A549 (cell line): ENCODE results near the gene MEX3B. TPM values are rescaled to one million over a fixed set of nuclear protein-coding genes. Genes with fewer than 3 reads are reported as not detected.

Source experiments
- ATAC-seq, 2 experiments: fragments of 200-7000 bp in 1 of 2; fragments of >200 bp in 1 of 2; cut with Nextera tagmentation in 1 of 2; cut with Tn5 transposase in 1 of 2; 3 replicates each; pipeline versions ENCODE4 v1.8.0 to v1.9.1; 2018 to 2020; ENCODE audit warnings: mild to moderate bottlenecking in 1 of 2, moderate library complexity in 1 of 2
- CTCF ChIA-PET: fragments of 300-600 bp; sonication (Branson Sonifier 250); formaldehyde crosslinking; extraction: SDS; loops from one replicate; lab custom pipeline; 2021; ENCODE audit warnings: antibody characterized with exemption, inconsistent platforms; lab: Yijun Ruan, JAX
- POLR2A ChIA-PET: fragments of 350-600 bp; formaldehyde crosslinking; extraction: SDS; loops from one replicate; lab custom pipeline; 2021; ENCODE audit warnings: antibody characterized with exemption, inconsistent platforms; lab: Yijun Ruan, JAX
- DNase-seq, 2 experiments: peaks; one replicate each; pipeline versions ENCODE4 v3.0.0 to v3.0.0-alpha.2; 2011 to 2016; ENCODE audit warnings: low read depth in 1 of 2, low spot score in 1 of 2
- FAIRE-seq: peaks from 2 replicates; lab custom pipeline; 2011; peaks lifted over from hg19 to GRCh38; lab: Jason Lieb, UNC
- H3K27ac ChIP-seq, 2 experiments: fragments of >200 bp; sonication (Bioruptor Twin); formaldehyde crosslinking; 3 replicates each; pipeline ENCODE4 v1.5.1; 2016 to 2017
- H3K4me1 ChIP-seq: fragments of >200 bp; sonication (Bioruptor Twin); formaldehyde crosslinking; 3 replicates; pipeline ENCODE4 v1.6.1; 2016
- H3K4me2 ChIP-seq: fragments of >200 bp; sonication (Bioruptor Twin); formaldehyde crosslinking; 3 replicates; pipeline ENCODE4 v1.6.1; 2016
- H3K4me3 ChIP-seq: fragments of >200 bp; sonication (Bioruptor Twin); formaldehyde crosslinking; 3 replicates; pipeline ENCODE4 v1.5.1; 2016
- H3K9me3 ChIP-seq: fragments of >200 bp; sonication (Bioruptor Twin); formaldehyde crosslinking; 3 replicates; pipeline ENCODE4 v1.6.1; 2016
- CBX2 ChIP-seq: fragments of 200-600 bp; sonication (generic); IDR thresholded peaks from 2 replicates; pipeline ENCODE4 v1.6.1; 2016; ENCODE audit warnings: low read depth, mild to moderate bottlenecking, borderline replicate concordance
- CHD4 ChIP-seq: fragments of 200-600 bp; sonication (generic); IDR thresholded peaks from 2 replicates; pipeline ENCODE4 v1.6.1; 2016; ENCODE audit warnings: antibody characterized with exemption, mild to moderate bottlenecking, borderline replicate concordance
- FOSB ChIP-seq: fragments of 250-450 bp; sonication (Bioruptor Pico); IDR thresholded peaks from 2 replicates; pipeline ENCODE4 v1.5.0; 2020; ENCODE audit warnings: mild to moderate bottlenecking, moderate library complexity
- FOSL2 ChIP-seq, 2 experiments: fragments of 450-650 bp in 1 of 2; fragments of >200 bp in 1 of 2; sonication (Bioruptor Twin) in 1 of 2; formaldehyde crosslinking; IDR thresholded peaks; 2 replicates each; pipeline versions ENCODE4 v1.5.0 to v1.6.1; 2016 to 2020; ENCODE audit warnings: mild to moderate bottlenecking in 1 of 2, moderate library complexity in 1 of 2
- HEYL ChIP-seq: fragments of 250-450 bp; sonication (Bioruptor Pico); IDR thresholded peaks from 2 replicates; pipeline ENCODE4 v1.8.0; 2021; ENCODE audit warnings: mild to moderate bottlenecking, moderate library complexity
- HOXB13 ChIP-seq: fragments of 250-450 bp; sonication (Bioruptor Pico); IDR thresholded peaks from 2 replicates; pipeline ENCODE4 v1.5.0; 2020; ENCODE audit warnings: low read depth, mild to moderate bottlenecking, moderate library complexity
- JUNB ChIP-seq: fragments of >200 bp; sonication (Bioruptor Twin); formaldehyde crosslinking; IDR thresholded peaks from 2 replicates; pipeline ENCODE4 v1.6.1; 2016
- KDM1A ChIP-seq: fragments of 200-600 bp; sonication (generic); IDR thresholded peaks from 2 replicates; pipeline ENCODE4 v1.6.1; 2016; ENCODE audit warnings: low read depth, mild to moderate bottlenecking
- KDM5A ChIP-seq: fragments of 200-600 bp; sonication (generic); IDR thresholded peaks from 2 replicates; pipeline ENCODE4 v1.6.1; 2016; ENCODE audit warnings: antibody characterized with exemption, mild to moderate bottlenecking
- NR3C1 ChIP-seq: fragments of >200 bp; sonication (Bioruptor Twin); formaldehyde crosslinking; IDR thresholded peaks from 3 replicates; pipeline ENCODE4 v1.6.1; 2017
- PHF8 ChIP-seq: fragments of 200-600 bp; sonication (generic); IDR thresholded peaks from 2 replicates; pipeline ENCODE4 v1.6.1; 2016; ENCODE audit warnings: low read depth, mild to moderate bottlenecking, antibody characterized with exemption, moderate library complexity, borderline replicate concordance
- POLR2AphosphoS2 ChIP-seq: conservative IDR thresholded peaks from 2 replicates; pipeline ENCODE4 v1.6.1; 2012; ENCODE audit warnings: low read length, improper control_type of control experiment, inconsistent platforms
- RAD21 ChIP-seq, 2 experiments: fragments of >200 bp in 1 of 2; sonication (Bioruptor Twin) in 1 of 2; formaldehyde crosslinking in 1 of 2; IDR thresholded peaks in 1 of 2; conservative IDR thresholded peaks in 1 of 2; 2 replicates in 1 of 2; 3 replicates in 1 of 2; pipeline ENCODE4 v1.6.1; 2012 to 2018; ENCODE audit warnings: inconsistent platforms in 1 of 2
- RARB ChIP-seq: fragments of 250-450 bp; sonication (Bioruptor Pico); IDR thresholded peaks from 2 replicates; pipeline ENCODE4 v1.8.0; 2021; ENCODE audit warnings: mild to moderate bottlenecking, moderate library complexity
- RFX5 ChIP-seq: fragments of 450-650 bp; IDR thresholded peaks from 2 replicates; pipeline ENCODE4 v1.7.1; 2014; ENCODE audit warnings: antibody characterized with exemption, mild to moderate bottlenecking, moderate library complexity
- RNF2 ChIP-seq: fragments of 200-600 bp; sonication (generic); IDR thresholded peaks from 2 replicates; pipeline ENCODE4 v1.6.1; 2016; ENCODE audit warnings: low read depth, mild to moderate bottlenecking, antibody characterized with exemption, moderate library complexity, borderline replicate concordance
- SMC3 ChIP-seq: fragments of >200 bp; sonication (Bioruptor Twin); formaldehyde crosslinking; IDR thresholded peaks from 3 replicates; pipeline ENCODE4 v1.6.1; 2018; ENCODE audit warnings: inconsistent platforms
- SREBF2 ChIP-seq: fragments of 450-650 bp; IDR thresholded peaks from 2 replicates; pipeline ENCODE4 v1.6.1; 2014; ENCODE audit warnings: mild to moderate bottlenecking, moderate library complexity
- ZFP36 ChIP-seq: fragments of 450-650 bp; IDR thresholded peaks from 2 replicates; pipeline ENCODE4 v1.6.1; 2014; ENCODE audit warnings: borderline replicate concordance; ENCODE audit not compliant: partially characterized antibody
- WGBS: methylation state at CpG from one replicate; pipeline ENCODE4 v1.1.6; 2017; ENCODE audit errors: missing lambda C conversion rate; 5-methylcytosine and 5-hydroxymethylcytosine counted together
- polyA plus RNA-seq, 4 experiments: library from polyadenylated mRNA; depleted of rRNA in 3 of 4; stranded (reverse); fragments of >200 nt; fragmentation: RNase III in 1 of 4; extraction: RNeasy Plus Mini Kit Qiagen cat#74134 plus additional on column Dnase treatment in 1 of 4; gene quantifications; 2 replicates in 3 of 4; 3 replicates in 1 of 4; pipeline ENCODE4 v1.2.3, GENCODE V29; 2011 to 2017
- TF ChIP-seq, protein P1 (sequence below): fragments of >200 bp; sonication (Bioruptor Twin); formaldehyde crosslinking; IDR thresholded peaks from 3 replicates; pipeline ENCODE4 v1.5.1; 2016
- TF ChIP-seq, protein P2 (sequence below): fragments of >200 bp; sonication (Bioruptor Twin); formaldehyde crosslinking; IDR thresholded peaks from 3 replicates; pipeline ENCODE4 v1.6.1; 2016

MEX3B gene
- polyA plus RNA-seq, 2 of the 4 experiments (the other 2 are of a cell fraction), result 2.3 to 4.2 TPM

DNA sequence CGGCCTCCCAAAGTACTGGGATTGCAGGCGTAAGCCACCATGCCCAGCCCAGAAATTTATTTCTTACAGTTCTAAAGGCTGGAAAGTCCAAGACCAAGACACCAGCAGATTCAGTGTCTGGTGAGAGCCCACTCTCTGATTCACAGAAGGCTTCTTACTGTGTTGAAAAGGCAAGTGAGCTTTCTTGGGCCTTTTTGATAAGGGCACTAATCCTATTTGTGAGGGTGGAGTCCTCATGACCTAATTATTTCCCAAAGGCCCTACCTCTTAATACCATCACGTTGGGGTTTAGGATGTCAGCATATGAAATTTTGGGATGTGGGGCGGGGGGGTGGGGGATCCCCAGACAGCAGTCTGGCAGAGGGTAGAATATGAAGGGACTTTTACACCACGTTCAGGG is 47.5 kb upstream of the MEX3B start:
- no peak; a peak in 1 of 6 replicates for ATAC-seq
- peaks cover 9% of the 10 kb centered on the region; the same call in 2 of the 3 replicates for H3K9me3 ChIP-seq
- TF ChIP-seq SMC3, result no peak
- TF ChIP-seq RNF2, result no peak
- TF ChIP-seq CBX2, result no peak
- TF ChIP-seq, protein P1, sequence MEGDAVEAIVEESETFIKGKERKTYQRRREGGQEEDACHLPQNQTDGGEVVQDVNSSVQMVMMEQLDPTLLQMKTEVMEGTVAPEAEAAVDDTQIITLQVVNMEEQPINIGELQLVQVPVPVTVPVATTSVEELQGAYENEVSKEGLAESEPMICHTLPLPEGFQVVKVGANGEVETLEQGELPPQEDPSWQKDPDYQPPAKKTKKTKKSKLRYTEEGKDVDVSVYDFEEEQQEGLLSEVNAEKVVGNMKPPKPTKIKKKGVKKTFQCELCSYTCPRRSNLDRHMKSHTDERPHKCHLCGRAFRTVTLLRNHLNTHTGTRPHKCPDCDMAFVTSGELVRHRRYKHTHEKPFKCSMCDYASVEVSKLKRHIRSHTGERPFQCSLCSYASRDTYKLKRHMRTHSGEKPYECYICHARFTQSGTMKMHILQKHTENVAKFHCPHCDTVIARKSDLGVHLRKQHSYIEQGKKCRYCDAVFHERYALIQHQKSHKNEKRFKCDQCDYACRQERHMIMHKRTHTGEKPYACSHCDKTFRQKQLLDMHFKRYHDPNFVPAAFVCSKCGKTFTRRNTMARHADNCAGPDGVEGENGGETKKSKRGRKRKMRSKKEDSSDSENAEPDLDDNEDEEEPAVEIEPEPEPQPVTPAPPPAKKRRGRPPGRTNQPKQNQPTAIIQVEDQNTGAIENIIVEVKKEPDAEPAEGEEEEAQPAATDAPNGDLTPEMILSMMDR, result no peak
- no peak for TF ChIP-seq RARB (CRISPR knock-in tag)
- no peak for TF ChIP-seq CHD4
- no peak for TF ChIP-seq JUNB
- TF ChIP-seq SREBF2, result no peak
- no peak for TF ChIP-seq KDM1A
- no peak for TF ChIP-seq HEYL (CRISPR knock-in tag)
- TF ChIP-seq FOSL2 (IDR thresholded peaks at IDR 0.05), result no peak
- TF ChIP-seq FOSL2 (CRISPR knock-in tag; IDR thresholded peaks at IDR 0.05), result no peak
- TF ChIP-seq, all 56 proteins: peak for 0
- Histone ChIP-seq H3K4me2 (peak overlapping the region; percentile 67), H3K4me1 (peaks cover 12% of the 10 kb centered on the region; the same call in 2 of the 3 replicates), H3K4me3 (peak overlapping the region; percentile 20; the same call in 1 of the 3 replicates), H3K27ac (peak overlapping the region; percentile 69 to 86)
- POLR2A ChIA-PET, result interaction anchor here (1.2 kb wide), 1 partner anchor 47 kb away, joined by 17 read pairs; the partner anchor contains the start of gene MEX3B
- FAIRE-seq, result no peak
- CTCF ChIA-PET, result interaction anchor here (0.8 to 3.3 kb wide), 4 partner anchors 16 to 683 kb away, joined by 3 to 30 read pairs (median 4); no protein-coding TSS in a partner anchor
- DNase-seq, result no peak
- WGBS, result 66% methylated on average over 4 of the region's 5 CpGs

DNA sequence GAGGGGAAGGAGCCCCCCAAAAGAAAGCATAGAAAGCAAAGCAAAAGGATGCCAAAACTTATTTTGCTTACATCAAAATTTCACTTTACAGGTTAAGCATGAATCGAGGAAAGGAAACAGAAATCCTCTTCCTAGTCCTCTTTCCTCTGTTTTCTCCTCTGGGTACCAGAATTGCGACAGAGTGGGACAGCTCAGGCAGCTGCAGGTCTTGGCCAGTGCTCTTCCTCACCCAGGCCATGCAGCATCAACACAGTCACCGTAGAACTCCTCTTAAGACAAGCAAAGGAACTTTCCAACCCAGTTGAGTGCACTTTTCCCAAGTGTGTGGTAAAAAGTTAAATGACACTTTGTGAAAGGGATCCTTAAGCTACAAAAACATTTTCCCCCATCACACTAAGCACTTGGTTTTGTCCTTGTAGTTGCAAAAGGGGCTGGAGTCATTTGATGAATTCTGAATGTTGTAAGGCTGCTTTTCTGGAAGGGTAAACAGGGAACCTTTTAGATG is 45.9 kb upstream of the MEX3B start:
- TF ChIP-seq POLR2AphosphoS2 (no peak), ZFP36 (no peak), HEYL (CRISPR knock-in tag) (no peak), CBX2 (no peak), SMC3 (no peak), FOSB (CRISPR knock-in tag) (no peak), NR3C1 (no peak)
- FAIRE-seq, result no peak
- H3K4me3 ChIP-seq, result no peak overlapping the region
- ATAC-seq, result no peak
- ChIA-PET CTCF (interaction anchor here (1.5 to 3.3 kb wide), 4 partner anchors 12 to 826 kb away, joined by 4 to 30 read pairs (median 5); no protein-coding TSS in a partner anchor), POLR2A (no interaction called here)
- H3K4me1 ChIP-seq, result peaks cover 12% of the 10 kb centered on the region; the same call in 2 of the 3 replicates
- no peak for DNase-seq
- H3K4me2 ChIP-seq, result no peak overlapping the region
- 38% methylated on average over 3 of the region's 3 CpGs for WGBS
- peak overlapping the region in 1 of 2 experiments; percentile 35; a peak in 2 of 6 replicates for H3K27ac ChIP-seq
- H3K9me3 ChIP-seq, result peaks cover 9% of the 10 kb centered on the region; the same call in 2 of the 3 replicates

DNA sequence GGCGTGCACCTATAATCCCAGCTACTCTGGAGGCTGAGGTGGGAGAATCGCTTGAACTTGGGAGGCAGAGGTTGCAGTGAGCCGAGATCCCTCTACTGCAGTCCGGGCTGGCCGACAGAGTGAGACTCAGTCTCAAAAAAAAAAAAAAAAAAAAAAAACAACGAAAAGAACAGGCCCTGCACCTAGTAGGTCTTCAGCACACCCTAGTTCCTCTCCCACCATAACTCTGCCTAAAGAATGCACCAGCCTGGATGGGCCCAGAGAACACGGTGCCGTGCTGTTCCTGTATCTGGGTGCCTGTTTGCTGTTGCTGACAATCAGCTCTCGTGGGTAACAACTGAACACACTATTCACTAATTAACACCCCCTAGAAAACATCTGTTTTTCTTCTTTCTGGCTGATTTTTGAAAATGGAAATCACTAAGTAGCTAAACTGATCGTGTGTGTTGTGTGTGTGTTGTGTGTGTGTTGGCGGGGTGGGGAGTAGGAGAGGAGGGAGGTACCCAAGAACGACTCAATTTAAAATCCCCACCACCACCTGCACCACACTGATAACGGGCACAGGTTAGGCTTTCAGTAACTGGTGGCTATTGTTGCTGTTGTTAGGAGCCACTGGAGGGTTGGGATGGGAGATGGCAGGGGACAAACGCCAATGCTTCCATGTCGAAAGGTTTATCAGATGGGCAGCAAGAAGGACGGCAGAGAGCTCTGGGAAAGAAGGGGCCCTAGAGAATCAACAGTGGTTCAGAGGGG is 40.6 kb upstream of the MEX3B start:
- POLR2A ChIA-PET, result no interaction called here
- DNase-seq (no peak), FAIRE-seq (no peak)
- H3K27ac ChIP-seq, result no peak overlapping the region
- WGBS, result 63% methylated on average over 16 of the region's 16 CpGs
- H3K4me1 ChIP-seq, result no peaks in the 10 kb centered on the region
- no peaks in the 10 kb centered on the region for H3K9me3 ChIP-seq
- CTCF ChIA-PET, result interaction anchor here (0.7 to 2.5 kb wide), 3 partner anchors 13 to 22 kb away, joined by 3 to 11 read pairs (median 3); no protein-coding TSS in a partner anchor
- no peak for TF ChIP-seq PHF8
- no peak for TF ChIP-seq RFX5
- TF ChIP-seq, protein P2, sequence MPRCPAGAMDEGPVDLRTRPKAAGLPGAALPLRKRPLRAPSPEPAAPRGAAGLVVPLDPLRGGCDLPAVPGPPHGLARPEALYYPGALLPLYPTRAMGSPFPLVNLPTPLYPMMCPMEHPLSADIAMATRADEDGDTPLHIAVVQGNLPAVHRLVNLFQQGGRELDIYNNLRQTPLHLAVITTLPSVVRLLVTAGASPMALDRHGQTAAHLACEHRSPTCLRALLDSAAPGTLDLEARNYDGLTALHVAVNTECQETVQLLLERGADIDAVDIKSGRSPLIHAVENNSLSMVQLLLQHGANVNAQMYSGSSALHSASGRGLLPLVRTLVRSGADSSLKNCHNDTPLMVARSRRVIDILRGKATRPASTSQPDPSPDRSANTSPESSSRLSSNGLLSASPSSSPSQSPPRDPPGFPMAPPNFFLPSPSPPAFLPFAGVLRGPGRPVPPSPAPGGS, result no peak
- TF ChIP-seq RARB (CRISPR knock-in tag), result no peak
- no peak for TF ChIP-seq KDM5A
- TF ChIP-seq HOXB13 (CRISPR knock-in tag), result no peak
- no peak for TF ChIP-seq RAD21 (conservative IDR thresholded peaks at IDR 0.05 in 1 of 2, IDR thresholded peaks at IDR 0.05 in 1 of 2)
- TF ChIP-seq, all 56 proteins: peak for 0
- ATAC-seq, result no peak
- Histone ChIP-seq H3K4me3 (no peak overlapping the region), H3K4me2 (no peak overlapping the region)
